CD4-positive, alpha-beta T cell treated with Interleukin-6 at 100 ng/mL for 8 hours (primary cell): Measurements from ENCODE around the gene KCNK2.
"Not testable (repeated sequence)": the region's sequence is repeated elsewhere in the genome, so short reads cannot be mapped to it uniquely, and the experiment has no call there.

Source experiments
- DNase-seq: peaks from one replicate; pipeline ENCODE4 v3.0.0-alpha.2; 2020; ENCODE audit warnings: mixed read lengths, low spot score

Gene KCNK2

GRCh38 chr1:215156232-215156631, 73.7 kb downstream of the KCNK2 start:
- no peak for DNase-seq

- DNase-seq: no peak
These were observed 77.8 kb downstream of the KCNK2 start for GRCh38 chr1:215160351-215160750.

- DNase-seq: not testable (repeated sequence)
These were observed 80.6 kb downstream of the KCNK2 start for GRCh38 chr1:215163144-215163543.

- DNase-seq: no peak
These were observed 84.3 kb downstream of the KCNK2 start for GRCh38 chr1:215166886-215167285.

GRCh38 chr1:215181518-215181917, 99.0 kb downstream of the KCNK2 start:
- no peak for DNase-seq

GRCh38 chr1:215185067-215185620, 102.6 kb downstream of the KCNK2 start:
- DNase-seq: no peak

GRCh38 chr1:215188302-215188950, 105.9 kb downstream of the KCNK2 start:
- DNase-seq: no peak

GRCh38 chr1:215192306-215192705, 109.8 kb downstream of the KCNK2 start:
- DNase-seq: no peak

GRCh38 chr1:215198021-215198420, 115.5 kb downstream of the KCNK2 start:
- no peak for DNase-seq

- DNase-seq: no peak
These were observed 117.6 kb downstream of the KCNK2 start for GRCh38 chr1:215200121-215200520.

GRCh38 chr1:215201283-215201682, 118.7 kb downstream of the KCNK2 start:
- no peak for DNase-seq

GRCh38 chr1:215202868-215203267, 120.3 kb downstream of the KCNK2 start:
- DNase-seq: no peak

GRCh38 chr1:215210167-215210566, 127.6 kb downstream of the KCNK2 start:
- no peak for DNase-seq

GRCh38 chr1:215215846-215216245, 133.3 kb downstream of the KCNK2 start:
- DNase-seq: no peak

GRCh38 chr1:215219372-215219771, 136.8 kb downstream of the KCNK2 start:
- DNase-seq: no peak

- DNase-seq: no peak
These were observed 137.8 kb downstream of the KCNK2 start for GRCh38 chr1:215220346-215220745.

GRCh38 chr1:215226757-215227156, 144.2 kb downstream of the KCNK2 start:
- DNase-seq: no peak

- no peak for DNase-seq
These were observed 145.7 kb downstream of the KCNK2 start for GRCh38 chr1:215228193-215228592.

GRCh38 chr1:215241451-215241850, 158.9 kb downstream of the KCNK2 start:
- no peak for DNase-seq

- no peak for DNase-seq
These were observed 161.0 kb downstream of the KCNK2 start for GRCh38 chr1:215243345-215244054.

GRCh38 chr1:215250913-215251312, 168.4 kb downstream of the KCNK2 start:
- DNase-seq: no peak

GRCh38 chr1:215251428-215251827, 168.9 kb downstream of the KCNK2 start:
- DNase-seq: no peak

GRCh38 chr1:215252164-215252563, 169.6 kb downstream of the KCNK2 start:
- no peak for DNase-seq
